ENCODE measurements around the gene SPAAR.

DNA sequence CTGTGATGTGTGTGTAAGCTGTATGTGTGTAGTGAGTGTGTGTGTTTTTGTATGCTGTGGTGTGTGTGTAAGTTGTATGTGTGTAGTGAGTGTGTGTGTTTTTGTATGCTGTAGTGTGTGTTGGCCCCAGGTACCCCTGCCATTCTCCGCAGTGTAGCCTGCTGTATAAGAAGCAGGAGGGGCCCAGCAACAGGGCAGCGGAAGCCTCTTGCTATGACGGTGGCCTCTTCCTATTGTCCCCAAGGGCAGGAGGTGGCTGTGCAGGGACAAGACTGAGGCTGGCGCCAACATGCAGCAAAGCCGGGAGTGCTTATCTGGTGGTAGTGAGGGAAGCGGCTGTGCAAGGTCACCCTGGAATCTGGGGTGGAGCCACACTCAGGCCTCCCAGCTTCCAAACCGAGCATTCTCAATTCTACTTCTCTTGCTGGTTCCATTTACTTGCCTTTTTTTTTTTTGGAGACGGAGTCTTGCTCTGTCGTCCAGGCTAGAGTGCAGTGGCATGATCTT lies 5.1 kb downstream of the SPAAR start:
- no peak for TF ChIP-seq CTCF (IDR thresholded peaks at IDR 0.05; ENCODE audit: low read length)
- TF ChIP-seq EZH2 (IDR thresholded peaks at IDR 0.05; ENCODE audit: borderline replicate concordance, low read length), result no peak
